Measurements from ENCODE around the gene ZFX. TPM values are rescaled to one million over a fixed set of nuclear protein-coding genes. Genes with fewer than 3 reads are reported as not detected.
A peak's percentile ranks its signal among the peaks of the same experiment; 100 is the strongest.

The ZFX gene
- total and polyA plus RNA-seq, 4 donors, result 7.5 to 72.4 (median 32.5) TPM

GRCh38 chrX:24235084-24235710, 85.7 kb downstream of the ZFX start:
- Histone ChIP-seq H3K4me3 (no peak overlapping the region), H3K9ac (ENCODE audit: insufficient read depth in 1 of 2, low read length in 2 of 2) (no peak overlapping the region), H3K27me3 (ENCODE audit: control insufficient read depth in 3 of 3, insufficient read depth in 3 of 3, low read length in 2 of 3) (peaks cover 0 to 36% (median 6%) of the 10 kb centered on the region in 3 donors), H3K36me3 (ENCODE audit: control insufficient read depth in 4 of 4, insufficient read depth in 4 of 4, low read length in 4 of 4) (no peaks in the 10 kb centered on the region), H3K27ac (ENCODE audit: low read depth in 1 of 2, low read length in 1 of 2) (no peak overlapping the region), H3K9me3 (ENCODE audit: control insufficient read depth in 4 of 4, insufficient read depth in 3 of 4, low read length in 3 of 4) (no peaks in the 10 kb centered on the region), H3K4me1 (ENCODE audit: control insufficient read depth in 5 of 5, insufficient read depth in 5 of 5, low read length in 5 of 5) (peaks cover 0 to 3% (median 0%) of the 10 kb centered on the region in 5 donors)
- no peak for TF ChIP-seq CTCF (IDR thresholded peaks at IDR 0.05; ENCODE audit: control extremely low read depth, extremely low read depth)
- ATAC-seq (ENCODE audit: insufficient read depth, low FRiP score), result no peak
- 84 to 100% methylated on average over 1 to 2 of the region's 2 CpGs for WGBS, 2 donors
- no peak for DNase-seq

GRCh38 chrX:24241822-24242648, 92.5 kb downstream of the ZFX start:
- ATAC-seq (ENCODE audit: insufficient read depth, low FRiP score), result no peak
- H3K36me3 ChIP-seq (ENCODE audit: control insufficient read depth in 4 of 4, insufficient read depth in 4 of 4, low read length in 4 of 4), result no peaks in the 10 kb centered on the region
- peak; percentile 6 for TF ChIP-seq CTCF (IDR thresholded peaks at IDR 0.05; ENCODE audit: control extremely low read depth, extremely low read depth)

GRCh38 chrX:24242649-24243175, 93.2 kb downstream of the ZFX start:
- ATAC-seq (ENCODE audit: insufficient read depth, low FRiP score), result no peak
- Histone ChIP-seq H3K36me3 (ENCODE audit: control insufficient read depth in 4 of 4, insufficient read depth in 4 of 4, low read length in 4 of 4) (no peaks in the 10 kb centered on the region), H3K4me1 (ENCODE audit: control insufficient read depth in 5 of 5, insufficient read depth in 5 of 5, low read length in 5 of 5) (no peaks in the 10 kb centered on the region), H3K9ac (ENCODE audit: insufficient read depth in 1 of 2, low read length in 2 of 2) (no peak overlapping the region), H3K27ac (ENCODE audit: low read depth in 1 of 2, low read length in 1 of 2) (no peak overlapping the region), H3K9me3 (ENCODE audit: control insufficient read depth in 4 of 4, insufficient read depth in 3 of 4, low read length in 3 of 4) (no peaks in the 10 kb centered on the region), H3K4me3 (no peak overlapping the region), H3K27me3 (ENCODE audit: control insufficient read depth in 3 of 3, insufficient read depth in 3 of 3, low read length in 2 of 3) (peaks cover 0 to 40% (median 19%) of the 10 kb centered on the region in 3 donors)
- DNase-seq, result peak; percentile 20 to 55 (median 29)
- 37 to 43% methylated on average over 8 of the region's 8 CpGs for WGBS, 2 donors
- no peak for TF ChIP-seq CTCF (IDR thresholded peaks at IDR 0.05; ENCODE audit: control extremely low read depth, extremely low read depth)

More at GRCh38 chrX:24241822-24242648, 92.5 kb downstream of the ZFX start:
- Histone ChIP-seq H3K9me3 (ENCODE audit: control insufficient read depth in 4 of 4, insufficient read depth in 3 of 4, low read length in 3 of 4) (no peaks in the 10 kb centered on the region), H3K4me1 (ENCODE audit: control insufficient read depth in 5 of 5, insufficient read depth in 5 of 5, low read length in 5 of 5) (no peaks in the 10 kb centered on the region), H3K9ac (ENCODE audit: insufficient read depth in 1 of 2, low read length in 2 of 2) (no peak overlapping the region), H3K27me3 (ENCODE audit: control insufficient read depth in 3 of 3, insufficient read depth in 3 of 3, low read length in 2 of 3) (peaks cover 0 to 42% (median 21%) of the 10 kb centered on the region in 3 donors), H3K4me3 (no peak overlapping the region), H3K27ac (ENCODE audit: low read depth in 1 of 2, low read length in 1 of 2) (no peak overlapping the region)
- DNase-seq, result peak; percentile 24 to 69 (median 47)
- WGBS, 2 donors, result 52 to 59% methylated on average over 13 of the region's 13 CpGs
